ENCODE results near the gene B3GALNT2. TPM values are rescaled to one million over a fixed set of nuclear protein-coding genes. Genes with fewer than 3 reads are reported as not detected.

Gene B3GALNT2
- total RNA-seq, 1 donor from 2014 or later: 15.9 TPM

DNA sequence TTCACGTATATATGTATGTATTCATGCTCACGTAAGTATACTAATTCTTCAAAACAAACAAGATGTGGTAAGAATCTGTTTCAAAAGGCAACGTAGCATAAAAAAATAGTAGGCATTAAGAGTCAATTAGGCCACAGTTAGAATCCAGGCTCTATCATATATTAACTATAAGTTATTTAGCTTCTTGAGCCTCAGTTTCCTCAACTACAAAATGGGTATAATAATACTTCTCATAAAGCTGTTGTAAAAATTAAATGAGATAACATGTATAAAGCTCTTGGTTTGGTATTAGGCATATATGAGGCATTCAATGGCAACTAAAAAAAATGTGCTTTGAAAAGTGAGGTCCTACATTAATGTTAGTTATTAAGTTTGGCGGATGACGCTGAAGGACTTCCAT is 9.2 kb downstream of the B3GALNT2 start:
- TF ChIP-seq, protein P1, sequence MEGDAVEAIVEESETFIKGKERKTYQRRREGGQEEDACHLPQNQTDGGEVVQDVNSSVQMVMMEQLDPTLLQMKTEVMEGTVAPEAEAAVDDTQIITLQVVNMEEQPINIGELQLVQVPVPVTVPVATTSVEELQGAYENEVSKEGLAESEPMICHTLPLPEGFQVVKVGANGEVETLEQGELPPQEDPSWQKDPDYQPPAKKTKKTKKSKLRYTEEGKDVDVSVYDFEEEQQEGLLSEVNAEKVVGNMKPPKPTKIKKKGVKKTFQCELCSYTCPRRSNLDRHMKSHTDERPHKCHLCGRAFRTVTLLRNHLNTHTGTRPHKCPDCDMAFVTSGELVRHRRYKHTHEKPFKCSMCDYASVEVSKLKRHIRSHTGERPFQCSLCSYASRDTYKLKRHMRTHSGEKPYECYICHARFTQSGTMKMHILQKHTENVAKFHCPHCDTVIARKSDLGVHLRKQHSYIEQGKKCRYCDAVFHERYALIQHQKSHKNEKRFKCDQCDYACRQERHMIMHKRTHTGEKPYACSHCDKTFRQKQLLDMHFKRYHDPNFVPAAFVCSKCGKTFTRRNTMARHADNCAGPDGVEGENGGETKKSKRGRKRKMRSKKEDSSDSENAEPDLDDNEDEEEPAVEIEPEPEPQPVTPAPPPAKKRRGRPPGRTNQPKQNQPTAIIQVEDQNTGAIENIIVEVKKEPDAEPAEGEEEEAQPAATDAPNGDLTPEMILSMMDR (IDR thresholded peaks at IDR 0.05; ENCODE audit: unreplicated experiment): no peak
- DNase-seq (ENCODE audit: low spot score): no peak
- Mint-ChIP-seq H3K27me3 (ENCODE audit: unreplicated experiment) (no peaks in the 10 kb centered on the region), H3K36me3 (ENCODE audit: low read depth, unreplicated experiment) (no peaks in the 10 kb centered on the region), H3K4me3 (ENCODE audit: unreplicated experiment) (no peak overlapping the region), H3K4me1 (ENCODE audit: unreplicated experiment) (peaks cover 3% of the 10 kb centered on the region), H3K27ac (ENCODE audit: unreplicated experiment) (no peak overlapping the region), H3K9me3 (ENCODE audit: unreplicated experiment) (no peaks in the 10 kb centered on the region)

DNA sequence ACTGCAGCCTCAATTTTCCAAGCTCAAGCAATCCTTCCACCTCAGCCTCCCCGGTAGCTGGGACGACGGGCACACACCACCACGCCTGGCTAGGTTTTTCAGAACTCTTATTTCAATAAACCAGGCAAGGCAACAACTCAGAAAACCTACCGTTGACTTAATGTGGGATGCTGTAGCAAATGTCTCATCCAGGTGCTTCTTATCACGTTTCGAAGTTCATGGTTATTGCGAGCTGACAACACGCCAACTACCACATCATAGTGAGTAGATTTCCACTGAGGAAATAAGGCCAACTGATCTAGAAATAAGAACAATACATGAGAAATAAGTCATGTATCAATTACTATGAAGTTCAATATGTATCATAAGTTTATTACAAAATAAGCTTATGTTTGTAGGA is 9.7 kb downstream of the B3GALNT2 start:
- H3K9me3 Mint-ChIP-seq (ENCODE audit: unreplicated experiment): no peaks in the 10 kb centered on the region
- TF ChIP-seq, protein P1 (IDR thresholded peaks at IDR 0.05; ENCODE audit: unreplicated experiment): no peak
- H3K27me3 Mint-ChIP-seq (ENCODE audit: unreplicated experiment): no peaks in the 10 kb centered on the region
- no peak overlapping the region for H3K27ac Mint-ChIP-seq (ENCODE audit: unreplicated experiment)
- H3K4me1 Mint-ChIP-seq (ENCODE audit: unreplicated experiment): peaks cover 3% of the 10 kb centered on the region
- DNase-seq (ENCODE audit: low spot score): no peak
- no peaks in the 10 kb centered on the region for H3K36me3 Mint-ChIP-seq (ENCODE audit: low read depth, unreplicated experiment)
- no peak overlapping the region for H3K4me3 Mint-ChIP-seq (ENCODE audit: unreplicated experiment)

DNA sequence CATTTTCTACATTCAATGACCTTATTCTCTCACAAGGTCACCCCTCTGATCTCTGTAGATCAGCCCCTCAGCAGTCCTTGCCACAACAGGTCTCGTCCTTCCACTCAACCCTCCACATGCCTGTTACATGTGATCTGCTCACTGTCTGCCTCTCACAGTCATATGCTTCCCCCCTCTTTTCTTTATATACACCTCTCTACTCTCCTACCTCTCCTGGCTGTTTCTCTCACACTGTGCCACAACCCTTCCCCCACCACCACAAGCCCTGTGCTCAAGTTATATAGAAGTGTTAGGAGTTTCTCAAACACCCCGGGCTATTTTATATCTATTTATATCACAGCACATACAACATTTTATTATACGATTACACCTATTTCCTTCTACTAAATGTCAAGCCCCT is 12.6 kb downstream of the B3GALNT2 start:
- Mint-ChIP-seq H3K36me3 (ENCODE audit: low read depth, unreplicated experiment) (no peaks in the 10 kb centered on the region), H3K27me3 (ENCODE audit: unreplicated experiment) (no peaks in the 10 kb centered on the region), H3K27ac (ENCODE audit: unreplicated experiment) (no peak overlapping the region), H3K4me3 (ENCODE audit: unreplicated experiment) (no peak overlapping the region), H3K9me3 (ENCODE audit: unreplicated experiment) (no peaks in the 10 kb centered on the region), H3K4me1 (ENCODE audit: unreplicated experiment) (peaks cover 3% of the 10 kb centered on the region)
- TF ChIP-seq, protein P1 (IDR thresholded peaks at IDR 0.05; ENCODE audit: unreplicated experiment): no peak
- no peak for DNase-seq (ENCODE audit: low spot score)

DNA sequence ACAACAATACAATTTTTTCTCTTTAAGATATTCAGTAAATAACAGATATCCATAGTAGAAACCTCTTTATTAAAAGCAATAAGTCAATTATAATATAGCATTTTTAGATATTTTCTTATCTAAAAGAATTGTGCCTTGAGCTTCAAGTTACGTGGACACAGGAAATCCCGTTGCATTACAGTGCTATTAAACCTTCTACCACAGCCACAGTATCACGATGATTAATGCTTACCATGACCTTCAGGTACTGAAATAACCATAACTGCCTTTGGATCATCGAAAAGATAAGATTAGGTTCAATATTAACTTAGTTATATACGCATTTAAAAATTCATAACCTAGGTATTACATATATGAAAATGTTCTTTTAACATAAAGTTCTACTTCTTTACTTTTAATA is 17.9 kb downstream of the B3GALNT2 start:
- Mint-ChIP-seq H3K27ac (ENCODE audit: unreplicated experiment) (no peak overlapping the region), H3K36me3 (ENCODE audit: low read depth, unreplicated experiment) (peaks cover 19% of the 10 kb centered on the region), H3K4me1 (ENCODE audit: unreplicated experiment) (no peaks in the 10 kb centered on the region), H3K9me3 (ENCODE audit: unreplicated experiment) (no peaks in the 10 kb centered on the region), H3K4me3 (ENCODE audit: unreplicated experiment) (no peak overlapping the region), H3K27me3 (ENCODE audit: unreplicated experiment) (no peaks in the 10 kb centered on the region)
- DNase-seq (ENCODE audit: low spot score): no peak
- TF ChIP-seq, protein P1 (IDR thresholded peaks at IDR 0.05; ENCODE audit: unreplicated experiment): no peak

DNA sequence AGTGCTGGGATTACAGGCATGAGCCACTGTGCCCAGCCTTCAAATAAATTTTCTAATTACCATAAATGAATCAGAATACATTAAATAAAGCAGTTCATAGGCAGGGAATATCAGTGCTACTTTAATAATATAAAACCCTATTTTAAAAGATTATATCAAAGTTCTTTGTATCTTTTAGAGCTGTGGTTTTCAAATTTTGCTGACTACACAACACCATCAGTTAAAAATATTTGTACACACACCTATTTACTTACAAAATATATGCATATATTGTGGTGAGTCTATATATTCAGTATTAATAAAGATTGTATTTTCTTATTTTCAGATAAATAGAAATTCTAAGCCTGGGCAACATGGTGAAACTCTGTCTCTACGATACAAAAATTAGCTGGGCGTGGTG is 18.7 kb downstream of the B3GALNT2 start:
- Mint-ChIP-seq H3K4me3 (ENCODE audit: unreplicated experiment) (no peak overlapping the region), H3K27me3 (ENCODE audit: unreplicated experiment) (no peaks in the 10 kb centered on the region), H3K4me1 (ENCODE audit: unreplicated experiment) (no peaks in the 10 kb centered on the region), H3K36me3 (ENCODE audit: low read depth, unreplicated experiment) (peaks cover 19% of the 10 kb centered on the region), H3K27ac (ENCODE audit: unreplicated experiment) (no peak overlapping the region), H3K9me3 (ENCODE audit: unreplicated experiment) (no peaks in the 10 kb centered on the region)
- TF ChIP-seq, protein P1 (IDR thresholded peaks at IDR 0.05; ENCODE audit: unreplicated experiment): no peak
- DNase-seq (ENCODE audit: low spot score): no peak

All from endothelial cell (in vitro differentiated cells).